ENCODE measurements around the gene HSPD1. TPM values are rescaled to one million over a fixed set of nuclear protein-coding genes. Genes with fewer than 3 reads are reported as not detected.
"Not testable (repeated sequence)": the region's sequence is repeated elsewhere in the genome, so short reads cannot be mapped to it uniquely, and the experiment has no call there.

The HSPD1 gene
- total RNA-seq, 1 experiment from 2014 or later, result 770 TPM

DNA sequence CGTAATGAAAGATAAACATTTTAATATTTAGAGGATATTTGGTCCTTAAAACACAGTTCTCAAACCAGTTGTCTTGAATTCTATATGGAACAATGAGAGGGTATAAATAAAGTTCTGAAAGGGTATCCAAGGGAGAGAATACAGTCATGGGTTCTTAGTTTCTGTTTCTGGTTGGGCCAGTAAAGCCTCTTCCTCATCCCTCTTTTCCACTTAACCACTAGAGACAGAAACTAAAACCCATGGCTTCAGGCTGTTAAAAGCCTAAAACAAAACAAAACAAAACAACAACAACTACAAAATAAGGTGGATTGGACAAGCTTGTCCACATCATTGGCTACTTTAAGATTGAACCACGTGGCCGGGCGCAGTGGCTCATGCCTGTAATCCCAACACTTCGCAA is 27.5 kb downstream of the HSPD1 start:
- Histone ChIP-seq H3K4me3 (no peak overlapping the region), H3K27me3 (no peaks in the 10 kb centered on the region), H3K4me1 (no peaks in the 10 kb centered on the region), H3K36me3 (peaks cover 29% of the 10 kb centered on the region), H3K27ac (no peak overlapping the region), H3K9me3 (replicated peaks) (no peaks in the 10 kb centered on the region)
- no peak for DNase-seq

- no peaks in the 10 kb centered on the region for H3K27me3 ChIP-seq
- DNase-seq, result no peak
- no peaks in the 10 kb centered on the region for H3K4me1 ChIP-seq
- H3K27ac ChIP-seq, result no peak overlapping the region
- H3K4me3 ChIP-seq, result no peak overlapping the region
- H3K36me3 ChIP-seq, result peaks cover 27% of the 10 kb centered on the region
- no peaks in the 10 kb centered on the region for H3K9me3 ChIP-seq (replicated peaks)
These were observed 35.5 kb downstream of the HSPD1 start for GRCh38 chr2:197464175-197464574.

DNA sequence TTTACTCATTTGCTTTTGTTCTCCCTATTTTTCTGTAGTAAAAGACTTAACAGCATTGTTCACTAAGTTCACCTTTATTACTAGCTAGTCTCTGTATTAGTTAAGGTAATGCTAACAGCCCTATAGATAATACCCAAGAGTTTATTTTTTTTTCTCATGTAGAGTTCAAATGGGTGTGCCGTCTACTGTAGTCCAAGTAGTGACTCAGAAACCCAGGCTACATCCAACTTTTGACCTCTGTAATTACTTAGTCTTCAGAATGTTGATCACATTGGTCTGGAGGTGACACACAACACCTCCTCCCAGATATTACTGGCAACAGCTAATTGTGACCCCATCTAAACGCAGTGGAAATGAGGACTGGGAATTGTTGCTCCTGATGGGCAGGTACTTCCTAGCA is 38.6 kb downstream of the HSPD1 start:
- H3K4me1 ChIP-seq, result no peaks in the 10 kb centered on the region
- no peak overlapping the region for H3K27ac ChIP-seq
- H3K9me3 ChIP-seq (replicated peaks), result no peaks in the 10 kb centered on the region
- DNase-seq, result no peak
- no peaks in the 10 kb centered on the region for H3K27me3 ChIP-seq
- peaks cover 20% of the 10 kb centered on the region for H3K36me3 ChIP-seq
- no peak overlapping the region for H3K4me3 ChIP-seq

GRCh38 chr2:197460649-197461048 is 39.0 kb downstream of the HSPD1 start:
- Histone ChIP-seq H3K4me3 (no peak overlapping the region), H3K36me3 (peaks cover 20% of the 10 kb centered on the region), H3K4me1 (no peaks in the 10 kb centered on the region), H3K27me3 (no peaks in the 10 kb centered on the region), H3K27ac (no peak overlapping the region), H3K9me3 (replicated peaks) (no peaks in the 10 kb centered on the region)
- DNase-seq, result no peak

DNA sequence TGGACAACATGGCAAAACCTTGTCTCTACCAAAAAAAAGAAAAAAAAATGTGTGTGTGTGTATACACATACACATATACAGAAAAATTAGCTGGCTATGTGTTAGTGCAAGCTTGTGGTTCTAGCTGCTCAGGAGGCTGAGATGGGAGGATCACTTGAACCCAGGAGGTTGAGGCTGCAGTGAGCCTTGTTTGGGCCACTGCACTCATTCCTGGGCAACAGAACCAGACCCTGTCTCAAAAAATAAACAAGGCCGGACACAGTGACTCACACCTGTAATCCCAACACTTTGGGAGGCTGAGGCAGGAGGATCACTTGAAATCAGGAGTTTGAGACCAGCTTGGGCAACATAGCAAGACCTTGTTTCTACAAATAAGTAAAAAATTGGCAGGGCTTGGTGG is 44.2 kb downstream of the HSPD1 start:
- H3K36me3 ChIP-seq, result peaks cover 3% of the 10 kb centered on the region
- no peaks in the 10 kb centered on the region for H3K27me3 ChIP-seq
- DNase-seq, result no peak
- H3K9me3 ChIP-seq (replicated peaks), result no peaks in the 10 kb centered on the region
- H3K4me3 ChIP-seq, result no peak overlapping the region
- H3K27ac ChIP-seq, result no peak overlapping the region
- peaks cover 4% of the 10 kb centered on the region; the same call in 1 of the 2 replicates for H3K4me1 ChIP-seq

GRCh38 chr2:197454923-197455322 is 44.7 kb downstream of the HSPD1 start:
- DNase-seq, result no peak
- peak overlapping the region; percentile 81 for H3K4me3 ChIP-seq
- H3K27me3 ChIP-seq, result no peaks in the 10 kb centered on the region
- peaks cover 2% of the 10 kb centered on the region; the same call in 1 of the 2 replicates for H3K36me3 ChIP-seq
- H3K4me1 ChIP-seq, result peaks cover 4% of the 10 kb centered on the region; the same call in 1 of the 2 replicates
- no peak overlapping the region for H3K27ac ChIP-seq
- no peaks in the 10 kb centered on the region for H3K9me3 ChIP-seq (replicated peaks)

DNA sequence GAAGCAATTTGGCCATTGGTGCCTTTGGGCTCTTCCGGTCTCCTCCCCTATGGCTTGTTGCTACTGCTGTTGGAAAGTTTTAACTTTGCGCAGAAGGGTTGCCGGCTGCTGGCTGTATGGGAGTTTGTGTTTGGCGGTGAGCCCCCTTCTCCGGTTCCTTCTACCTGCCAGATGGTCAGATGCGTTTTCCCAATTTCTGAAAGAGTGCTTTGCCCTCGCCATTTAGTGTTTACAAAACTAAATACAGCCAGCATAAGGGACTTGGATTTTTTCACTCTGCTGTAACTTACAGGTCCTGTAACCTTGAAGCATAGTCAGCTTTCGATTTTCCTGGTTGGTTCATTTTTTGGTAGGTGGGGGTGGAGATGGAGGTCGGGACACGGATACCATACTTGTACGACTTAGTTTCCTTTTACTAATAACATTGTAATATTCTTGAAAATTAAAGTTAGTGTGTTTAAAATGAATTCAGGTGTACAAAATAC is 45.7 kb downstream of the HSPD1 start:
- Histone ChIP-seq H3K27ac (peak overlapping the region; percentile 78), H3K4me1 (peaks cover 4% of the 10 kb centered on the region; the same call in 1 of the 2 replicates), H3K36me3 (0 out of 2 replicates have a peak, but pooled peaks cover 2% of the 10 kb centered on the region), H3K4me3 (peak overlapping the region; percentile 81), H3K9me3 (replicated peaks) (no peaks in the 10 kb centered on the region), H3K27me3 (no peaks in the 10 kb centered on the region)
- DNase-seq, result no peak

DNA sequence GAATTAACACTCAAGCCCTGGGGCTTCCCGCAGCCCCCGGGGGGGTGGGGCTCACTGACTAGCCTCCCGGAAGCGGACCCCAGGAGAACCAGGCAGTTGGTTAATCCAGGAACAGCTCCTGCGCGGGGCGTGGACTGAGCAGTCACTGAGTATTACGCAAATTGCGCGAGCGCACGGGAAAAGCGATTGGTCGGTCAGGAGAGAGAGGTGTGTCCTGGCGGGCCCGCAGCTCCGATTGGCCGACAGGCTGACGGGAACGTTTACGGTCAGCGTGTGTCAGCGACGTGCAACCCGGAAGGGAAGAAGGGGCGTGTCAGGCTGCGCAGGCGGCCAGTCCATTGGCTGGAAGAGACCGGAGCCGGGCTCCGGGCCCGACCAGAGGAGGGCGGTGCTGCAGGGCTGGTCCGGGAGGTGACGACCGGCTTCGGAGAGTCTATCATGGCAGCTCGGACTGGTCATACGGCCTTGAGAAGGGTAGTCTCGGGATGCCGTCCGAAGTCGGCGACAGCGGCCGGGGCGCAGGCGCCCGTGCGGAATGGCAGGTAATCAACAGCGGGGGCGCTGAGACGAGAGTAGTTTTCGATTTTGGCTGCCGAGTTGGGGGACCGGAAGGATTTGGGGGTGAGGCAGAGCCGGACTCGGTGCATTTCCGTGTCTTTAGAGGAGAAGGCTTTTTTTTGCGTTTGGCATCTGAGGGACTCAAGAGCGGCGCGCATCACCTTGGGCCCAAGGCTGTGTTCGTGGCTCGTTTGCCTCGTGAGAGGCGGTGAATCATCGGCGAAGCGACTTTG is 46.3 kb downstream of the HSPD1 start, which contains the start of gene COQ10B:
TSS of gene COQ10B (plus strand) at position 430 of the 791 bp plus-strand sequence. CDS start at position 439, 9 bp downstream.
- H3K9me3 ChIP-seq (replicated peaks), result no peaks in the 10 kb centered on the region
- H3K27ac ChIP-seq, result peak within 1 kb of the TSS; percentile 78
- H3K4me1 ChIP-seq, result peaks cover 4% of the 10 kb centered on the region; the same call in 1 of the 2 replicates
- 0 out of 2 replicates have a peak, but pooled peaks cover 2% of the 10 kb centered on the region for H3K36me3 ChIP-seq
- no peaks in the 10 kb centered on the region for H3K27me3 ChIP-seq
- H3K4me3 ChIP-seq, result peak within 1 kb of the TSS; percentile 81
- peak; percentile 98 to 99 for DNase-seq

GRCh38 chr2:197452754-197453122 is 46.9 kb downstream of the HSPD1 start:
- peak overlapping the region; percentile 81 for H3K4me3 ChIP-seq
- no peaks in the 10 kb centered on the region for H3K9me3 ChIP-seq (replicated peaks)
- peaks cover 4% of the 10 kb centered on the region; the same call in 1 of the 2 replicates for H3K4me1 ChIP-seq
- H3K36me3 ChIP-seq, result 0 out of 2 replicates have a peak, but pooled peaks cover 2% of the 10 kb centered on the region
- peak overlapping the region; percentile 50 for H3K27ac ChIP-seq
- no peaks in the 10 kb centered on the region for H3K27me3 ChIP-seq
- no peak for DNase-seq

- H3K4me1 ChIP-seq; H3K9me3 ChIP-seq (replicated peaks); H3K36me3 ChIP-seq; H3K27ac ChIP-seq; H3K4me3 ChIP-seq; H3K27me3 ChIP-seq; DNase-seq: not testable (repeated sequence)
These were observed 48.7 kb downstream of the HSPD1 start for GRCh38 chr2:197450935-197451358.

DNA sequence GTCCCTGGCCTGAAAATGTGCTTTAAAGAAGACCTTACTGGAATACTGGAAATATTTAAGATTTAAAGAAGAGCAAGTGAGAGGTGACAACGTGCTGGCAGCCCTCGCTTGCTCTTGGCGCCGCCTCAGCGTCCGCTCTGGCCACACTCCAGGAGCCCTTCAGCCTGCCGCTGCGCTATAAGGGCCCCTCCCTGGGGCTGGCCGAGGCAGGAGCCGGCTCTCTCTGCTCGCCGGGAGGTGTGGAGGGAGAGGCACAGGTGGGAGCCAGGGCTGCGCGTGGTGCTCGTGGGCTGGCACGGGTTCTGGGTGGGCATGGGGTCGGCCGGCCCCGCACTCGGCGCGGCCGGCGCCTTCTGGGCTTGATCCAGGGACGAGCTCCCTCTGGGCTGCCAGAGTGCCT is 49.2 kb downstream of the HSPD1 start:
- H3K27me3 ChIP-seq, result no peaks in the 10 kb centered on the region
- no peaks in the 10 kb centered on the region for H3K9me3 ChIP-seq (replicated peaks)
- H3K4me1 ChIP-seq, result peaks cover 4% of the 10 kb centered on the region; the same call in 1 of the 2 replicates
- H3K36me3 ChIP-seq, result 0 out of 2 replicates have a peak, but pooled peaks cover 2% of the 10 kb centered on the region
- H3K4me3 ChIP-seq, result no peak overlapping the region
- no peak overlapping the region for H3K27ac ChIP-seq
- no peak for DNase-seq

GRCh38 chr2:197446844-197447243 is 52.8 kb downstream of the HSPD1 start:
- Histone ChIP-seq H3K27ac (no peak overlapping the region), H3K27me3 (no peaks in the 10 kb centered on the region), H3K9me3 (replicated peaks) (no peaks in the 10 kb centered on the region), H3K4me1 (no peaks in the 10 kb centered on the region), H3K4me3 (no peak overlapping the region), H3K36me3 (no peaks in the 10 kb centered on the region)
- no peak for DNase-seq

- H3K4me1 ChIP-seq, result no peaks in the 10 kb centered on the region
- H3K27ac ChIP-seq, result no peak overlapping the region
- no peak overlapping the region for H3K4me3 ChIP-seq
- no peaks in the 10 kb centered on the region for H3K9me3 ChIP-seq (replicated peaks)
- no peaks in the 10 kb centered on the region for H3K27me3 ChIP-seq
- no peaks in the 10 kb centered on the region for H3K36me3 ChIP-seq
- no peak for DNase-seq
These were observed 53.9 kb downstream of the HSPD1 start for GRCh38 chr2:197445746-197446145.

DNA sequence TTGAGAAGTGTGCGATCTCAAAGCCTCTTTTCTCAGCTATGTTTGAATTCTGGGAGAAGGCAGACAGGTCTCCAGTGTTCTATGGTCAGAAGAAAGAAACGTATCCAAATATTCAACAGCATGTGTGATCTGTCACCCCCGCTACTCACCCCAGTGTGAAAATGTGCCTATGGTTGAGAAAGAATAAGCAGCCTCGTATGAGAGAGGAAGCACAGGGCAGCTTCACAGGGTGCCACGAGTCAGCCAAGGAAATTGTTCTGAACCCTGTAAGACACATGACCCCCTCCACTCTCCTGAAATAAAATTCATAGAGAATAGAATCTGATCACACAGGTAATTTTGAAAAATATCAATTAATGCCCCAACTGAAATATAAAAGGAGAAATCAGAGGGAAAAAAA is 56.8 kb downstream of the HSPD1 start:
- DNase-seq, result no peak
- Histone ChIP-seq H3K4me1 (no peaks in the 10 kb centered on the region), H3K27me3 (no peaks in the 10 kb centered on the region), H3K36me3 (no peaks in the 10 kb centered on the region), H3K9me3 (replicated peaks) (no peaks in the 10 kb centered on the region), H3K4me3 (no peak overlapping the region), H3K27ac (no peak overlapping the region)

GRCh38 chr2:197437380-197437779 is 62.3 kb downstream of the HSPD1 start:
- no peaks in the 10 kb centered on the region for H3K9me3 ChIP-seq (replicated peaks)
- H3K36me3 ChIP-seq, result no peaks in the 10 kb centered on the region; the same call in 1 of the 2 replicates
- H3K4me3 ChIP-seq, result no peak overlapping the region
- H3K4me1 ChIP-seq, result 0 out of 2 replicates have a peak, but pooled peaks cover 5% of the 10 kb centered on the region
- DNase-seq, result no peak
- H3K27me3 ChIP-seq, result no peaks in the 10 kb centered on the region
- H3K27ac ChIP-seq, result no peak overlapping the region
